Right atrium auricular region (tissue), 2 donors: ENCODE data around the gene IL1F10. TPM values are rescaled to one million over a fixed set of nuclear protein-coding genes. Genes with fewer than 3 reads are reported as not detected.

ENCODE experiments used
- DNase-seq: peaks from one replicate; pipeline ENCODE4 v3.0.0-alpha.2; 2019; ENCODE audit warnings: low spot score
- H3K27ac ChIP-seq, 2 donors: fragments of 200-600 bp; sonication (generic); 1 replicate in 1 of 2; 2 replicates in 1 of 2; pipeline ENCODE4 v1.5.1; 2016 to 2019
- H3K27me3 ChIP-seq, 2 donors: fragments of 200-600 bp; sonication (generic); one replicate each; pipeline versions ENCODE4 v1.5.1 to v1.6.0; 2017 to 2019
- H3K36me3 ChIP-seq: fragments of 200-600 bp; sonication (generic); one replicate; pipeline ENCODE4 v1.5.1; 2016
- H3K4me1 ChIP-seq, 2 donors: fragments of 200-600 bp; sonication (generic); one replicate each; pipeline versions ENCODE4 v1.5.1 to v1.6.0; 2017 to 2019
- H3K4me3 ChIP-seq, 2 donors: fragments of 200-600 bp; sonication (generic); 1 replicate in 1 of 2; 2 replicates in 1 of 2; pipeline ENCODE4 v1.5.1; 2017 to 2019; ENCODE audit warnings: mild to moderate bottlenecking in 1 of 2, moderate library complexity in 1 of 2
- H3K9me3 ChIP-seq, 2 donors: fragments of 200-600 bp; sonication (generic); one replicate each; pipeline ENCODE4 v1.5.1; 2019
- CTCF ChIP-seq, 2 donors: fragments of 200-600 bp; sonication (generic); IDR thresholded peaks; one replicate each; pipeline ENCODE4 v1.5.1; 2019; ENCODE audit warnings: antibody characterized with exemption in 2 of 2
- total RNA-seq, 2 donors: library from RNA; depleted of rRNA; stranded (reverse); fragments of >200 nt; gene quantifications; one replicate each; pipeline ENCODE4 v1.1.0, GENCODE V29; 2016

IL1F10 gene
- total RNA-seq, 2 donors from 2014 or later, result not detected

- Histone ChIP-seq H3K27ac (no peak overlapping the region), H3K27me3 (no peaks in the 10 kb centered on the region), H3K4me1 (no peaks in the 10 kb centered on the region), H3K36me3 (no peaks in the 10 kb centered on the region), H3K9me3 (no peaks in the 10 kb centered on the region), H3K4me3 (no peak overlapping the region)
- TF ChIP-seq CTCF (IDR thresholded peaks at IDR 0.05), result no peak
- no peak for DNase-seq
Measured at GRCh38 chr2:113053666-113054065, 14.1 kb upstream of the IL1F10 start.

GRCh38 chr2:113054066-113054465, 13.7 kb upstream of the IL1F10 start:
- Histone ChIP-seq H3K27me3 (no peaks in the 10 kb centered on the region), H3K9me3 (no peaks in the 10 kb centered on the region), H3K27ac (no peak overlapping the region), H3K36me3 (no peaks in the 10 kb centered on the region), H3K4me3 (no peak overlapping the region), H3K4me1 (no peaks in the 10 kb centered on the region)
- TF ChIP-seq CTCF (IDR thresholded peaks at IDR 0.05), result no peak
- DNase-seq, result no peak

- TF ChIP-seq CTCF (IDR thresholded peaks at IDR 0.05), result no peak
- H3K27ac ChIP-seq, result no peak overlapping the region
- H3K4me3 ChIP-seq, result no peak overlapping the region
- no peaks in the 10 kb centered on the region for H3K4me1 ChIP-seq
- H3K27me3 ChIP-seq, result no peaks in the 10 kb centered on the region
- no peak for DNase-seq
- no peaks in the 10 kb centered on the region for H3K9me3 ChIP-seq
- no peaks in the 10 kb centered on the region for H3K36me3 ChIP-seq
Measured at GRCh38 chr2:113056521-113056920, 11.2 kb upstream of the IL1F10 start.

- no peak for DNase-seq
- TF ChIP-seq CTCF (IDR thresholded peaks at IDR 0.05), result no peak
- no peaks in the 10 kb centered on the region for H3K4me1 ChIP-seq
Measured at GRCh38 chr2:113057117-113057516, 10.7 kb upstream of the IL1F10 start.

GRCh38 chr2:113058411-113058994, 9.3 kb upstream of the IL1F10 start:
- Histone ChIP-seq H3K4me1 (no peaks in the 10 kb centered on the region), H3K36me3 (no peaks in the 10 kb centered on the region), H3K9me3 (no peaks in the 10 kb centered on the region), H3K27me3 (no peaks in the 10 kb centered on the region), H3K27ac (no peak overlapping the region), H3K4me3 (no peak overlapping the region)
- DNase-seq, result peak; percentile 16
- no peak for TF ChIP-seq CTCF (IDR thresholded peaks at IDR 0.05)

More at GRCh38 chr2:113057117-113057516, 10.7 kb upstream of the IL1F10 start:
- H3K27me3 ChIP-seq, result no peaks in the 10 kb centered on the region
- no peak overlapping the region for H3K27ac ChIP-seq
- no peak overlapping the region for H3K4me3 ChIP-seq
- no peaks in the 10 kb centered on the region for H3K36me3 ChIP-seq
- H3K9me3 ChIP-seq, result no peaks in the 10 kb centered on the region
